CD4-positive, alpha-beta T cell treated with Interleukin-12 subunit alpha and Interleukin-12 subunit beta, for 1 hour (primary cell): ENCODE data around the gene LIPI.
"Not testable (repeated sequence)": the region's sequence is repeated elsewhere in the genome, so short reads cannot be mapped to it uniquely, and the experiment has no call there.

Experiments
- DNase-seq: peaks from one replicate; pipeline ENCODE4 v3.0.0-alpha.2; 2020

The LIPI gene

GRCh38 chr21:14210738-14211137 is at the start of gene LIPI:
Gene LIPI, minus strand, starts transcription at chr21:14210955. Its CDS starts 110 bp downstream, at chr21:14210845.
- no peak for DNase-seq

- no peak for DNase-seq
These were observed 49.5 kb upstream of the LIPI start for GRCh38 chr21:14260174-14260764.

GRCh38 chr21:14259747-14260146 is 49.0 kb upstream of the LIPI start:
- peak; percentile 35 for DNase-seq

- no peak for DNase-seq
These were observed 40.6 kb upstream of the LIPI start for GRCh38 chr21:14251336-14251735.

- DNase-seq, result no peak
These were observed 35.0 kb upstream of the LIPI start for GRCh38 chr21:14245711-14246110.

- no peak for DNase-seq
These were observed 34.2 kb upstream of the LIPI start for GRCh38 chr21:14244911-14245310.

- DNase-seq, result no peak
These were observed 33.1 kb upstream of the LIPI start for GRCh38 chr21:14243874-14244273.

GRCh38 chr21:14243461-14243860 is 32.7 kb upstream of the LIPI start:
- no peak for DNase-seq

- DNase-seq, result no peak
These were observed 30.5 kb upstream of the LIPI start for GRCh38 chr21:14241297-14241696.

GRCh38 chr21:14239281-14239680 is 28.5 kb upstream of the LIPI start:
- no peak for DNase-seq

- DNase-seq, result no peak
These were observed 25.4 kb upstream of the LIPI start for GRCh38 chr21:14236180-14236579.

GRCh38 chr21:14235101-14235500 is 24.3 kb upstream of the LIPI start:
- DNase-seq, result no peak

- DNase-seq, result no peak
These were observed 18.6 kb upstream of the LIPI start for GRCh38 chr21:14229399-14229798.

- DNase-seq, result no peak
These were observed 12.6 kb upstream of the LIPI start for GRCh38 chr21:14223365-14223764.

- DNase-seq, result peak; percentile 76
These were observed 5.4 kb upstream of the LIPI start, which contains the start of gene RBM11 for GRCh38 chr21:14215971-14216641. Gene RBM11, plus strand, starts transcription at chr21:14216157. Its CDS starts 30 bp downstream, at chr21:14216187.

- DNase-seq, result no peak
These were observed 2.4 kb upstream of the LIPI start for GRCh38 chr21:14213164-14213563.

- no peak for DNase-seq
These were observed 4.5 kb downstream of the LIPI start for GRCh38 chr21:14206222-14206621.

GRCh38 chr21:14166463-14167223 is 44.1 kb downstream of the LIPI start:
- not testable (repeated sequence) for DNase-seq

GRCh38 chr21:14143999-14144398 is 66.8 kb downstream of the LIPI start:
- DNase-seq, result no peak

- DNase-seq, result no peak
These were observed 86.5 kb downstream of the LIPI start for GRCh38 chr21:14124266-14124665.

- DNase-seq, result no peak
These were observed 89.0 kb downstream of the LIPI start for GRCh38 chr21:14121719-14122118.

- DNase-seq, result peak; percentile 2
These were observed 90.5 kb downstream of the LIPI start for GRCh38 chr21:14120091-14120734.

GRCh38 chr21:14119038-14119437 is 91.7 kb downstream of the LIPI start:
- DNase-seq, result no peak
